Measurements from ENCODE around the gene CBLIF.

DNA sequence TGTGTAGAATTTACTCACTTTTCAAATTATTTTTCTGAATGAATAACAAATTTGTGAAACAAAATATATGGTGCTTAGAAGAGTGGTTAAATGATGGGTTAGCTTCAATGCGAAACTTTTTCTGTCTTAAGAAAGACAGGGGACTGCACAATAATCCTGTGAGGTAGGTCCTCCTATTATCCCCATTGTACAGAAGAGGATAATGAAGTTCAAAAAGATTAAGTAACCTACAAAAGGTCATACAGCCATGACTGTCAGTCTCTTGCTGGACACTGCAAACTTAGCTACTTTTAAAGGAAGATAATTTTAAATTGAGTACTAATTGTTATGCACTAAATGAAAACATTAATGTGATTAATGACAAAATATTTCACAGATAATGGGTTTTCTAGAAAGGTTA, 38.3 kb upstream of the CBLIF start:
- TF ChIP-seq, protein P1, sequence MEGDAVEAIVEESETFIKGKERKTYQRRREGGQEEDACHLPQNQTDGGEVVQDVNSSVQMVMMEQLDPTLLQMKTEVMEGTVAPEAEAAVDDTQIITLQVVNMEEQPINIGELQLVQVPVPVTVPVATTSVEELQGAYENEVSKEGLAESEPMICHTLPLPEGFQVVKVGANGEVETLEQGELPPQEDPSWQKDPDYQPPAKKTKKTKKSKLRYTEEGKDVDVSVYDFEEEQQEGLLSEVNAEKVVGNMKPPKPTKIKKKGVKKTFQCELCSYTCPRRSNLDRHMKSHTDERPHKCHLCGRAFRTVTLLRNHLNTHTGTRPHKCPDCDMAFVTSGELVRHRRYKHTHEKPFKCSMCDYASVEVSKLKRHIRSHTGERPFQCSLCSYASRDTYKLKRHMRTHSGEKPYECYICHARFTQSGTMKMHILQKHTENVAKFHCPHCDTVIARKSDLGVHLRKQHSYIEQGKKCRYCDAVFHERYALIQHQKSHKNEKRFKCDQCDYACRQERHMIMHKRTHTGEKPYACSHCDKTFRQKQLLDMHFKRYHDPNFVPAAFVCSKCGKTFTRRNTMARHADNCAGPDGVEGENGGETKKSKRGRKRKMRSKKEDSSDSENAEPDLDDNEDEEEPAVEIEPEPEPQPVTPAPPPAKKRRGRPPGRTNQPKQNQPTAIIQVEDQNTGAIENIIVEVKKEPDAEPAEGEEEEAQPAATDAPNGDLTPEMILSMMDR (conservative IDR thresholded peaks at IDR 0.05; ENCODE audit: low read depth, low read length): no peak
- no peak for TF ChIP-seq EZH2 (IDR thresholded peaks at IDR 0.05; ENCODE audit: borderline replicate concordance, low read depth, low read length, poor library complexity, severe bottlenecking)

All from A673 (cell line).